Measurements from ENCODE around the gene ALDH1L2.

DNA sequence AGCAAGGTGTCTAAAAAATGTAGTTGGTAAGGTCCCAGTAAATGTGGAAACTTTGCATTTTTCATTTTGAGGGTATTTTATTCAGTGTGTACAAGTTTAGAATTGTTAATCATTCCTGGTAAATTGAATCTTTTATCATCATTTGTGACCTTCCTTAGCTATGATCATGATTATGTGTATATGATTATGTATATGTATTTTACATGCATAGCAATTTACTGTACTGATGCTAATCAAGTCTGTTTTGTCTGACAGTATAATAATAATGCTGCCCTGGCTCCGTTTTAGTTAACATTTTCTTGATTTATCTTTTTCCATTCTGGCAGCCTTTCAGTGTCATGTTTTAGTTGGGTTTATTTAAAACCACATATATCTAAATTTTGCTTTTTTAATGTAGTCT lies 32.7 kb upstream of the ALDH1L2 start:
- TF ChIP-seq, protein P1, sequence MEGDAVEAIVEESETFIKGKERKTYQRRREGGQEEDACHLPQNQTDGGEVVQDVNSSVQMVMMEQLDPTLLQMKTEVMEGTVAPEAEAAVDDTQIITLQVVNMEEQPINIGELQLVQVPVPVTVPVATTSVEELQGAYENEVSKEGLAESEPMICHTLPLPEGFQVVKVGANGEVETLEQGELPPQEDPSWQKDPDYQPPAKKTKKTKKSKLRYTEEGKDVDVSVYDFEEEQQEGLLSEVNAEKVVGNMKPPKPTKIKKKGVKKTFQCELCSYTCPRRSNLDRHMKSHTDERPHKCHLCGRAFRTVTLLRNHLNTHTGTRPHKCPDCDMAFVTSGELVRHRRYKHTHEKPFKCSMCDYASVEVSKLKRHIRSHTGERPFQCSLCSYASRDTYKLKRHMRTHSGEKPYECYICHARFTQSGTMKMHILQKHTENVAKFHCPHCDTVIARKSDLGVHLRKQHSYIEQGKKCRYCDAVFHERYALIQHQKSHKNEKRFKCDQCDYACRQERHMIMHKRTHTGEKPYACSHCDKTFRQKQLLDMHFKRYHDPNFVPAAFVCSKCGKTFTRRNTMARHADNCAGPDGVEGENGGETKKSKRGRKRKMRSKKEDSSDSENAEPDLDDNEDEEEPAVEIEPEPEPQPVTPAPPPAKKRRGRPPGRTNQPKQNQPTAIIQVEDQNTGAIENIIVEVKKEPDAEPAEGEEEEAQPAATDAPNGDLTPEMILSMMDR (IDR thresholded peaks at IDR 0.05; ENCODE audit: low read depth, low read length) = no peak
- no peak for TF ChIP-seq EZH2phosphoT487 (IDR thresholded peaks at IDR 0.05; ENCODE audit: low read depth)

All from OCI-LY3 (cell line).